Renal pelvis (tissue), 4 donors: Measurements from ENCODE around the gene GPR34. TPM values are rescaled to one million over a fixed set of nuclear protein-coding genes. Genes with fewer than 3 reads are reported as not detected.
"Not testable (repeated sequence)": the region's sequence is repeated elsewhere in the genome, so short reads cannot be mapped to it uniquely, and the experiment has no call there.

Source experiments
- DNase-seq: peaks from one replicate; pipeline ENCODE4 v3.0.0-alpha.2; 2013
- polyA plus RNA-seq, 3 donors: library from polyadenylated mRNA; unstranded; fragments of 120-200 nt; gene quantifications; one replicate each; pipeline ENCODE4 v1.2.1, GENCODE V29; 2013; ENCODE audit not compliant: insufficient read length in 3 of 3

Gene GPR34
- polyA plus RNA-seq, 3 donors: 4.4 to 6.0 (median 5.0) TPM

GRCh38 chrX:41688156-41688555 lies 617 bp upstream of the GPR34 start:
- DNase-seq: no peak

- DNase-seq: no peak
Observed at GRCh38 chrX:41689711-41690110, 938 bp downstream of the GPR34 start.

- no peak for DNase-seq
Observed at GRCh38 chrX:41692162-41692749, 3.5 kb downstream of the GPR34 start.

GRCh38 chrX:41693024-41693423 lies 4.3 kb downstream of the GPR34 start:
- no peak for DNase-seq

- DNase-seq: no peak
Observed at GRCh38 chrX:41695426-41695825, 6.7 kb downstream of the GPR34 start.

- no peak for DNase-seq
Observed at GRCh38 chrX:41703574-41704029, 14.8 kb downstream of the GPR34 start.

- no peak for DNase-seq
Observed at GRCh38 chrX:41705042-41705441, 16.3 kb downstream of the GPR34 start.

GRCh38 chrX:41705680-41706374 lies 17.1 kb downstream of the GPR34 start:
- no peak for DNase-seq

- no peak for DNase-seq
Observed at GRCh38 chrX:41707218-41707617, 18.4 kb downstream of the GPR34 start.

- no peak for DNase-seq
Observed at GRCh38 chrX:41708486-41708885, 19.7 kb downstream of the GPR34 start.

GRCh38 chrX:41711021-41711667 lies 22.4 kb downstream of the GPR34 start:
- DNase-seq: no peak

- DNase-seq: no peak
Observed at GRCh38 chrX:41716222-41716621, 27.4 kb downstream of the GPR34 start.

- no peak for DNase-seq
Observed at GRCh38 chrX:41716767-41717473, 28.1 kb downstream of the GPR34 start.

GRCh38 chrX:41718481-41719235 lies 29.9 kb downstream of the GPR34 start:
- no peak for DNase-seq

GRCh38 chrX:41719610-41720009 lies 30.8 kb downstream of the GPR34 start:
- not testable (repeated sequence) for DNase-seq

GRCh38 chrX:41720125-41720779 lies 31.5 kb downstream of the GPR34 start:
- DNase-seq: no peak

- no peak for DNase-seq
Observed at GRCh38 chrX:41721590-41721989, 32.8 kb downstream of the GPR34 start.

- DNase-seq: no peak
Observed at GRCh38 chrX:41722214-41722613, 33.4 kb downstream of the GPR34 start.

GRCh38 chrX:41722816-41723618 lies 34.2 kb downstream of the GPR34 start:
- no peak for DNase-seq

GRCh38 chrX:41723826-41724225 lies 35.1 kb downstream of the GPR34 start, which contains the start of gene GPR82:
TSS of gene GPR82 (plus strand) at chrX:41724181. CDS start at chrX:41727027, 2,846 bp downstream.
- no peak for DNase-seq
